SIG-M5 treated with dmso at 0.1 percent for 504 hours (cell line): Measurements from ENCODE around the gene SLC7A10.
A peak's percentile ranks its signal among the peaks of the same experiment; 100 is the strongest.
"Not testable (repeated sequence)": the region's sequence is repeated elsewhere in the genome, so short reads cannot be mapped to it uniquely, and the experiment has no call there.

ENCODE experiments used
- DNase-seq: peaks from one replicate; lab custom pipeline; 2025; ENCODE audit not compliant: unreplicated experiment; lab: John Stamatoyannopoulos, UW

SLC7A10 gene

DNA sequence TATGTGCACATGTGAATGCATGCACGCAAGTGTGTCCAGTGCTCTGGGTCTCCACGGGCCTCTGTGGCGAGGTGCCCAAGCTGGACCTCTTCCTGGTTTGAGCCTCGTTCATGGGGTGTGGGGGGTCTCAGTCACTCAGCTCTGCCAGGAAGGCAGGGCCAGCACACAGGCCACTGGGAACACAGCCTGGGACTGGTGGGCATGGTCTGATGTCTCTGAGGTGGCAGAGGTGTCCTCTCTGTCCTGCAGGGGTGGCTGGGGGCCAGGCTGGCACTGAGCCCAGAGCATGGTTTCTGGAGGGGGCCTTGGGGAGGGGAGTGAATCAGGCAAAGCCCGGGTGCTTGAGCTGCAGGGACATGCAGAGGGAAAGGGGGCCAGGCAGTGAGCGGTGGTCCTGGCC lies 22.1 kb downstream of the SLC7A10 start:
- no peak for DNase-seq

DNA sequence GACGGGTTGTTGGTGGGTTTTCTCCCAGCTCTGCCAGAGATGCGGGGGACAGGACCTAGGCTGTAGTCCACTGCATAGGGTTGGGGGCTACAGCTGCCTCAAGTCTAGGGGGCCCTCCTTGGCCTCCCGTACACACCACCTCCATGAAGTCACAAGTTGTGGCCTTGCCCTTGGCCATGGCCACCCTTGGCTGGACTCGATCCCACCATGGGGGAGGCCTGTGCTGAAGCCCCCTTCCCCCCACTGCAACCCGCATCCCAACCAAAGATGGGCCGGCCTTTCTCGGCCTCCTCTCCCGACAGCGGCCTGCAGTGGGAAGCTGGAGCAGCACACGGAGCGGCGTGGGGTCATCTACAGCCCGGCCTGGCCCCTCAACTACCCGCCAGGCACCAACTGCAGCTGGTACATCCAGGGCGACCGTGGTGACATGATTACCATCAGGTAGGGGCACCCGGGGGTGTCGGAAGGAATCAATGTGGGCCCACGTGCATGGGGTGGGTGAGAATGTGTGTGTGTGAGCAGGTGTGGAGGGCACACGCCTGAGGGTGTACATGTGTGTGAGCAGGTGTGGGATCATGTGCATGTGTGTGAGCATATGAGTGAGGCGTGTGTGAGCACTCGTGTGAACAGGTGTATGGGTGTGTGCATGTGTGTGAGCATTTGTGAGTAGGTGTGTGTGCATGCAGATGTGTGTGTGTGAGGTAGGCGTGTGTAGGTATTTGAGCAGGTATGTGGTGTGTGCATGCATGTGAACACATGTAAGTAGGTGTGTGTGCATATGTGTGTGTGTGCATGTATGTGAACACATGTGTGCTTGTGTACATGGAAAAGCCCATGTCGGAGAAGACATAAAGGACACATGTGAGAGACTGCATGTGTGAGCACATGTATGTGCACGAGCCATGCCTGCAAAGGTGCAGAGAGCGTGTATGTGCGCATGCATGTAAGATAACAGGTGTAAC lies 22.8 kb downstream of the SLC7A10 start:
- no peak for DNase-seq

DNA sequence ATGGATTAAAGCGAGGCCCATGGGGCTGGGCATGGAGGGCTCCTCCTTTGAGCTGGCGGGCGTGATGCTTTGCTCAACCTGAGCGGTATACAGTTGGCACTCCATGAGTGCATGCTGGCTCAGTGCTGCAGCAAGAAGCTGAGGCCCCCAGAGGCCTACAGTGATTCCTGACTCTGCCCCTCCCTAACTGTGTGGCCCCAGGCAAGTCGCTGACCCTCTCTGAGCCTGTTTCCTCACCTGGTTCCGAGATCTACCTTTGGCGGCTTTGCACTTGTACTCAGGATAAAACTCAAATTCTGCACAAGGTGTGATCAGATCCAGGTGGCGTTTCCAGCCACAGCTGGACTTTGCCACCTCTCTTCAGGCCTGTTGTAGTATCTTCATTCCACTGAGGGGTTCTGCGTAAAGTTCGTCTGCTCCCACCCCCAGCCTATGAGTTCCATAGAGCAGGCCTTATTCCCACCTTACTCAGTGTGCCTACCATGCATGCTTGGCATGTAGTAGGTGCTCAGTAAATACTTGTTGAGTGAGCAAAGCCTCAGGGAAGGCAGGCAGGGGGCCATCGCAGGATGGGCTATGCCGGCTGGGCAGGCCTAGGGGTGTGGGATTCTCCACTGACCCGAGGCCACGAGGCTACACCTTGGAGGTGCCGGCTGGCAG lies 23.6 kb downstream of the SLC7A10 start:
- DNase-seq, result no peak

DNA sequence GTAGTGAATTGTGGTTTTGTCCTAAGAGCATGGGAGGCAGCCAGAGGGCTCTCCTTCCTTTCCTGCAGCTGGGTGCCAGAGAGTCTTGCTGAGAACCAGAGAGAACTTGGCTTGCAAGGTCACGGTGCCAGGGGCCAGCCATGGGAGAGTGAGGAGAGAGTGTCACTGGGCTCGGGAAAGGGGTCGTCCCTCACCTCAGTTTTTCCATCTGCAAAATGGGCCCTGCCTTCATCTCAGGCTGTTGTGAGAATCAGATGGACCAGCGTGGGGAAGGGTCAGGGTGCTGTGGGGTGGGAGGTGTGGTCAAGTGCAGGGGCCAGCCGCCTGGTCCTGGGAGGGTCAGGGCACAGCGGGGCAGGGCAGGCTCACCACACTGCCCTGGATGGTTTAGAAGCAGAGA lies 24.2 kb downstream of the SLC7A10 start:
- no peak for DNase-seq

DNA sequence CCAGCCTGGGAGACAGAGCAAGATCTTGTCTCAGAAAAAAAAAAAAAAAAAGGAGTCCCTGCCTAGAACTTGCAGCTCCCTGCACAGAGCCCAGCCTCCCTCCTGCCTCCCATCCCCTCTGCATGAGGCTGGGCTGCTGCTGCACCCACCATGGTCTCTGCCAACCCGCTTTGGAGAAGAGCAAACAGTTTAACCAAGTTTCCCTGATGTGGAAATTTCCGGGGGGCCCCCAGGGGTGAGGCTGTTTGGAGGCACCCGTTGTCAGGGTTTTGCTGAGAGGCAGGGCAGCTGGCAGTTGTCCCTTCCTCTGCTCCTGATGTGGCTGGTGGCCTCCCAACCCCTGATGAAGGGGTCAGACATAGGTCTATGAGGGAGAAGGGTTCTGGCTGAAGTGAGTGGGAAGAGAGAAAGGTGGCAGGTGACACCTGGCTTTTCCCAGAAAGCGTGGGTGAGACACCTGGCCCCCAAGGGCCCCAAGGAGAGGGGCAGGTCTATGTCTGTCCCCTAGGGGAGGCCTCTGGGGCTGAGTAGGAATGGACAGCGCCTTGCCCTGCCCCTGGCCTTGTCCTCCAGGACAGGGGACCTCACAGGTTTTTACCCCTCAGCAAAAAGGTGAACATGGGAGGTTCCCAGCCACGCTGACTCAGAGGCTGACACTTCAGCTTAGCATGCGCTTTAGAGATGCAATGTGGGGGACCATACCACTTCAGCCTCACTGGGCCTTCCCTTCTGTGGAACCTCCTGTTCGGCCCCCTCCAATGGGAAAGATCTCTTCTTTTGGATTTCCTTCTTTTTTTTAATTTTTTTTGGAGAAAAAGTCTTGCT lies 26.0 kb downstream of the SLC7A10 start:
- peak; percentile 94 for DNase-seq

DNA sequence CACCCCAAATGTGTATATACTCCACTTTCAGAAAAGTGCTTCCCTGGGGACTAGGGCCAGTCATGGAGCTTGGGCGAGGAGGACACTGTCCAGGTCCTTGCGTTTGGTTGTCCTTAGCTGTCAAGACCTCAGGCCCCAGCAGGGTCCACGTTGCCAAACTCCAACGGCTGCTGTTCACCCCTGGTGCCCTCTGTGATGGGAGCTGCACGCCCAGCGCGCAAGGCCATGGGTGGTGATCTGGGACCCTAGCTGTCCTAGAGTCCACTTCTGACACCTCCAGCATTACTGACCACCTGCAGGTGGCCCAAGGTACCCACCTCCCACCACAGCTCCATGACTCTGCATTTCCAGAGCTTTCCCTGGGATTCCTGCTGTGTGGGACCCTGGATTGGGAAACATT lies 27.5 kb downstream of the SLC7A10 start:
- no peak for DNase-seq

DNA sequence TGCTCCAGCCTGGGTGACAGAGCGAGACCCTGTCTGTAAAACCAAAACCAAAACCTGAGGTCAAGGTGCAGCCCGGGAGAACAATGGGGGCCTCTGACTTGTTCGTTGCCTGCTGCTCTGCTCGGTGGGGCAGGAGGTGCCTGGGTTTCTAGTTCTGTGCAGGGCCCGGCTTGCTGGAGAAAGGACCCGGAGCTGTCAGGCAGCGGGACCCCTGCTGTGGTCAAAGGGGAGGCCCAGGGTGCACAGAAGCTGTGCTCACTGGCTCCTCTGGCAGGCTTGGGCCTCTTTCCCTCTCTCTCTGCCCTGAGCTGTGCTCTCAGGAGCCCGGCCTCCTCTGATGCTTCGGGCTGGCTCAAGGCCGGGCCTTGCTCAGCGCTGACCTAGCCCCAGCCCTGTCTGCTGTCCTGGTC lies 28.1 kb downstream of the SLC7A10 start:
- DNase-seq, result no peak

DNA sequence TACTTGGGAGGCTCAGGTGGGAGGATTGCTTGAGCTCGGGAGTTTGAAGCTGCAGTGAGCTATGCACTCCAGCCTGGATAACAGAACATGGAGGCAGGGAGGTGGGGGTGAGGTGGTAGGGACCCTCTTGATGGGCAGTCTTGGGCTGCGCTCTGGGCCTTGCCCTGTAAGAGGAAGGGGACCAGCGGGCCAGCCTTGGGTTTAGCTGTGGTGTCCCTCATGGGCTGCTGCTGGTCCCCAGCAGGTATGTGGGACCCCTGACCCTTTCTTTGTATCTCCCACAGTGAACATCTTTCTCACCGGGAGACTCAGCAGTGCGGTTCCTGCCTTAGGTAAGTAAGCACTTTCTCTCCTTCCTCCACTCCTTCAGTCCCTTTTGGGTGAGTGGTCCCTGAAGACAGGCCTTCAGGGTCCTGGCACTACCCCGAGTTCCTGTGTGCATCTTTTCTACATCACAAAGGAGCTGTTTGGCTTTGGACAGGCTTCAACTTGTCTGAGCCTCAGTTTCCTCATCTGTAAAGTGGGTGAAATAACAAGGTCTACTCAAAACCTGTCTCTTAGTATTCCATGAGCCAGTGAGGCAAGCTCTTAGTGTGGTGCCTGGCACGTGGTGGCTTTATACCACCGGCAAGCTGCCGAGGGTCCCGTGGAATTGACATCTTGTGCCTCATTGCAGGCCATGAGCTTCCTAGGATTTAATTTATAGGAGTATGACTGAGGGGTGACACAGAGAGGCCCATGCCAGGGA lies 29.0 kb downstream of the SLC7A10 start:
- DNase-seq, result no peak

DNA sequence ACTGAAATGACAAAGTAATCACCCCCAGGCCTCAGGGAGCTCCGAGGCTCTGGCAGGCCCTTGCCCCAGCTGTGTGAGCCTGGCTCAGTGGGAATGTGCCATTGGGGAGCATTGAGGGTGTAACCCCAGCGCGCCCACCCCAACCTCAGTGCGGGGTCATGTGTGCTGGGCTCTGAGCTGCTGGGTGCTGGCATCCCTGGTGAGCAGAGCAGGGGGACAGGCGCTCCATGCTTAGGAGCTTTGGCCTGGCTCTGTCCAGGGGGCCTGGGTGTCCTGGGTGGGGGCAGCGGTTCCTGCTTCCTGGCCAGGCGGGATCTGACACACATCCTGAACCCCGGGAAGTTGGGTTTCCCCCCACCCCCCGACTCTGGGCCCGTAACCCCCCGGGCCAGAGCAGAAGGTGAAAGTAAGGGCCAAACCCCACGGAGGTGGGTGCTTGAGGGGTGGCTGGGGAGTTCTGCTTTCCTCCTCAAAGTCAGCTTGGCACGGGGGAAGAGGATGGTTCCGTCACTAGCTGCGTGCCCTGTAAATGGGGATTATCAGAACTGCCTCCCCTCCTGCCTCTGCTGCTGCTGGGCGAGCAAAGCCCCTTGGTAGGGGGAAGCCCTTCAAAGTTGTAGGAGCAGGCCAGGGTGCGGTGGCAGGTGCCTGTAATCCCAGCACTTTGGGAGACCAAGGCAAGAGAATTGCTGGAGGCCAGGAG lies 29.9 kb downstream of the SLC7A10 start:
- peak; percentile 10 for DNase-seq

DNA sequence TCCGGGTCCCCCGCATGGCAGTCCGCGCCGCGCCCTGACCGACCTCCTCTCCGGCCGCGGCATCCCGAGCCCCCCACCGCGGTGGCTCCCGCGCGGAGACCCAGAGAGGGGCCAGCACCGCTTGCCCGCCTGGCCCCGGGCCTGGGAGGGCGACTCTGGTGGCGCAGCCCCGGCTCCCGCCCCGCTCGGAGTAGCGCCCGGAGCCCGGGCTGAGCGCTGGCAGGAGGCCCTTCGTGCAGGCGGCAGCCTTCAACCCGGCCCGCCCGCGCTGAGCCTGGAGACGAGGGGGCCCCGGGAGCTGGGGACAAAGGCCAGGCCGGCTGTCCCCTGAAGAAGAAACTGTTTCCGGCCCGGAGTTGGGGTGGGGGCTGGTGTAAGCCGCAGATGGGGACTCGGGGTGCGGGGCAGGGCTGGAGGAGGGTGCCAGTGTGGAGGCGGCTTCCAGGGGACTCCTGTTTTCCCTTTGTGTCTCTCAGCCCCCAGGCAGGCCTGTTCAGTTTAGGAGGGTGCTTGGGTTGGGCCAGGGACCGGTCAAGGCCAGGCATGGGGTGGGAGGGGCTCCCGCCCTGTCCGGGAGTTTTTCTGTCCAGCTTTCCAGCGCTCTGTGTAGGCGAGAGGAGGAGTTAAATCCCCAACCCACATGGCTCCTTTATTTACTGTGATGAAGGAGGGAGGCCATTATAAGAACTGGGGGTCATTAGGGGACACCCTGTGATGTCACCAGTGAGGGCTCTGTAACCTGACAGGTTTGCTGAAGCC lies 30.6 kb downstream of the SLC7A10 start:
- peak; percentile 41 for DNase-seq

DNA sequence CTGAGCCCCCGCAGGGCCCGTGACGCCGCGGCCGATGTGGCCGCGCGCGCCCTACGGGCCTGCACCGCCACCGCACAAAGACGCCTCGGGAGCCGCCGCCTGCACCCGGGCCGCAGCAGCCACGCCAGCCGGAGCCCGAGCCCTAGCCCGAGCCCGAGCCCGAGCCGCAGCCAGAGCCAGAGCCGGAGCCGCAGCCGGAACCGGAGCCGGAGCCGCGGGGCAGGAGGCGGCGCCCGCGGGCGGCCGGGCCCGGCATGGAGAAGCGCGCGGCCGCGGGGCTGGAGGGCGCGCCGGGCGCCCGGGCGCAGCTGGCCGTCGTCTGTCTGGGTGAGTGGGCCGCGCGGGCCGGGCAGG lies 31.1 kb downstream of the SLC7A10 start:
- DNase-seq, result no peak

DNA sequence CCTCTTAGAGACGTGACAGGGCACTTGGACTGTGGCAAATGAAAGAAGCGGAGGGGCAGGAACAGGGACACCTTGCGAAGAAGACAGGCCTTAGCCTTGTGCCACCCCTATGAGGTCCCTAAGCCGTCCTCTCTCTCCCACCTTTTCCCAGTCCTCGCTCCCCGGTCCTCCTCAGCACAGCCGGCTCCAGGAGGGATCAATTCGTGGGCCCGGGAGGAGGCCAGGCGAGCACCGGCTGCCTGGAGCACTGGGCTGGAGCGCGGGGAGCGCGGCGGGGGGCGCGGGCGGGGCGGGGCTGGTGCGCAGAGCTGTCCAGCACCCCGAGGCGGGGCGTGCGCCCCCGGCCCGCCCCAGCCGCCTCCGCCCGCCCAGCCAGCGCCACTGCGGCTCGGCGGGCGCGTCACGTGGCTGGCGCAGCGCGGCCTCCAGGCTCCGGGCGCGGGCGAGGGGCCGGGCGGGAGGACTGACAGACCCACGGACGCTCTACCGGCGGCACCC lies 31.7 kb downstream of the SLC7A10 start, which contains the start of gene LRP3:
Gene LRP3 (plus strand): TSS at position 466 of the 498 bp plus-strand sequence. CDS start 456 bp downstream, outside the sequence.
- peak; percentile 43 for DNase-seq

DNA sequence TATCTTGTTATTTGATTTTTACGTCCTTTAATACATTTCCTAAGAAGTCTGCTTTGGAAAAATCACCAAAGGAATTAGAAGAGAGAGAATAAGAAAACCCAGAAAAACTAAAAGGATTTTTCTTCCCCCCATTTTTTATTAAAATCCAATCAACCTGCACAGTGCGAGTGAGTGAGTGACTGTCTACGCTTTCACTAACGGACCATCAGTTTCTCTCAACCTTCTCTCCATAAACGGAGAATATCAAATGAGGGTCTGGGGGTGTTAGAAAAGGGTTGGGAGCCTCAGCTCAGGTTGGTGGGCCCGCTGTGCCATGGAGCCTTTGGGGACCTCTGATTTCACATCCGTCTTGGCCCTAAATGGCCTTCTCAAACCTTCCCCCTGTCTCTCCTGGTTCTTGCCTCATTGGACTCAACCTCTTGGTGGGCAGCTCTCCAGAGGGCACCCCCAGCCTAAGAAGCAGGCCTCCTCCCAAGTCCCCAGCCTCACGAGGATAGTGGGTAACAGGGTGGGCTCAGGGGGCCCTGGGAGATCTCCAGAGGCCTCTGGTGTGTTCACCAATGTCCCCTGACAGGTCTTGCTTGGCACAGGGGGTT lies 32.3 kb downstream of the SLC7A10 start:
- no peak for DNase-seq

DNA sequence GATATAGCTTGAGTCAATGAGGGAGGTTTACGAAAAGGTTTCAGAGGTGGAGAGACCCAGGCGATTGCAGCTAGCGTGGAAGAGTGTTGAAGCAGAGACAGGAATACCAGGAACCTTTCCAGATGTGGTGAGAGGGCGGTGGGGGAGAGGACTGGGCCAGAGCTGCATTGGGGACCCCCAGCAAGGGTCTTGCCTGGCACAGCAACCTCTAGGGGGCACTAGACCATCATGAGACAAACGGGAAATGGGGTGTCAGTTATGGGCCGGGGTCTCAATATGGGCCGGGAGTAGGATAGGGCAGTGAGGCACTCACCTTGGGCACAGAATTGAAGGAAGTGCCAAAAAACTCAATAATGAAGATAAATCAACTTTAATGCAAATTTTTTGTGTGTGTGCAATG lies 33.6 kb downstream of the SLC7A10 start:
- DNase-seq, result no peak

DNA sequence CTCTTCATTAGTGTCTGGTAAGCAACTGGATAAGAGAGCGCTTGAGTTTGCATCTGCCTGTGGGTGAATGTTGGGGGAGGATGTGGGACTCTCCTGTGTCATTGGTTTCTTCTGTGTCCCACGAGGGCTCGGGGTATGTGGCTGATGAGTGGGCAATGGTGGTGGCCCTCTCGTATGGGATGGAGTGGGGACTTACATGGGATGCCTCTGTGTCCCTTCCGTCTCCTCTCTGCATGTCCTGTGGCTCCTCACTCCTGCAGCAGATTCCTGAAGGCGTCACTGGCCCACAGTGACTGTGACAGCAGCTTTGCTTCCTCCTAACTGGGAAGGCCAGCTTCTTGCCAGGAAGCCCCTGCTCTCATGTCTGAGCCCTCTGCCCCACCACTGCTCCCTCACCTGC lies 34.1 kb downstream of the SLC7A10 start:
- no peak for DNase-seq

DNA sequence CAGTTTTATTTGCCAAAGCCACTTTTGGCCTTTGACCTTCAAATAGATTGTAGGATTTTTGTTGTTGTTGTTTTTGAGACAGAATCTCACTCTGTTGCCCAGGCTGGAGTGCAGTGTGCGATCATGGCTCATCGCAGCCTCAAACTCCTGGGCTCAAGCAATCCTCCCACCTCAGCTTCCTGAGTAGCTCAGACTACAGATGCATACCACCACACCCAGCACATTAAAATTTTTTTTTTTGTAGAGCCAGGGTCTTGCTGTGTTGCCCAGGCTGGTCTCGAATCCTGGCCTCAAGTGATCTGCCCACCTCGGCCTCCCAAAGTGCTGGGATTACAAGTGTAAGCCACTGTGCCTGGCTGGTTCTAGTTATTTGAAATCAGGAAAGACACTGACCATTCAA lies 34.6 kb downstream of the SLC7A10 start:
- DNase-seq, result not testable (repeated sequence)

DNA sequence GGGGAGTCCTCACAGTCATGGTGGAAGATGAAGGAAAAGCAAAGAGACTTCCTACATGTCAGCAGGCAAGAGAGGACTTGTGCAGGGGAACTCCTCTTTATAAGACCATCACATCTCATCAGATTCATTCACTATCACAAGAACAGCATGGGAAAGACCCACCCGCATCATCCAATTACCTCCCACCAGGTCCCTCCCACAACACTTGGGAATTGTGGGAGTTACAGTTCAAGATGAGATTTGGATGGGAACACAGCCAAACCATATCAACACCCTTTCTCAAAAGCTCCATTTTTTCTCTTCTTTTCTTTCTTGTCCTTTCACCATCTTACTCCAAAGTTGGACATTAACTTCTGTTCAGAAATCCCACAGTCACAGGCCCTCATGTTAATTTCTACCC lies 36.2 kb downstream of the SLC7A10 start:
- DNase-seq, result no peak

DNA sequence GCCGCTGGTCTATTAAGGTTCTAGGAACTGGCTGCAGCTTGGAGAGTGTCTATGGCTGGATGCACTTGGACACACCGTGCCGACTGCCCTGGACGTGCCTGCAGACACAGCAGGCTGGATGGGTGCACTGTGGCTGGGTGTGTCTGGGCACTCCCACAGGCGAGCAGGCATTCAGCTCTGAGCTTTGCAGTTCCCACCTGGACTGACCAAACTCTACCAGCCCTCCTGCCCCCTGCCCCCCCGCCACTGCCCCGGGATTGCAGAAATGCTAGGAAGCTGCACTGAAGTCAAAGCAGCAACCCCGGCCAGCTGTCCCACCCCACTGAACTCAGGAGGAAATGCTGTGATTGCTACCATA lies 38.5 kb downstream of the SLC7A10 start:
- peak; percentile 42 for DNase-seq
